Measurements from ENCODE around the gene AMER1.
"Not testable (repeated sequence)": the region's sequence is repeated elsewhere in the genome, so short reads cannot be mapped to it uniquely, and the experiment has no call there.

Gene AMER1

DNA sequence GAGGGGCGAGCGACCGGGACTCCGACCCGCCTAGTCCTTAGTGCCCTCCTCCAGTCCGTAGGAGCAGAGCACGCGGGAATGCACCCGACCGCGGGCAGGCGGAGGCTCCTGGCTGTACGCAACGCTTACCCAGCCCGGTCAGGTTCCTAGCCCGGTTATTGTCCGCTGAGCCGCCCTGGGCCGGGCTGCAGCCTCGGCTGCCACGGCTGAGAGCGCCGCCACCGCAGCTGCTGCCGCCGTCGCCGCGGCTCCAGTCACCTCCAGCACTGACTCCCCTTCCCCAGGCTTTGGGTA, at the start of gene AMER1:
AMER1 (minus strand) TSS at position 268 of the 294 bp plus-strand sequence. CDS start 12,422 bp downstream, outside the sequence.
- H3K4me3 ChIP-seq (replicated peaks; ENCODE audit: low read depth, low read length), result peak within 1 kb of the TSS; percentile 58
- TF ChIP-seq, protein P1, sequence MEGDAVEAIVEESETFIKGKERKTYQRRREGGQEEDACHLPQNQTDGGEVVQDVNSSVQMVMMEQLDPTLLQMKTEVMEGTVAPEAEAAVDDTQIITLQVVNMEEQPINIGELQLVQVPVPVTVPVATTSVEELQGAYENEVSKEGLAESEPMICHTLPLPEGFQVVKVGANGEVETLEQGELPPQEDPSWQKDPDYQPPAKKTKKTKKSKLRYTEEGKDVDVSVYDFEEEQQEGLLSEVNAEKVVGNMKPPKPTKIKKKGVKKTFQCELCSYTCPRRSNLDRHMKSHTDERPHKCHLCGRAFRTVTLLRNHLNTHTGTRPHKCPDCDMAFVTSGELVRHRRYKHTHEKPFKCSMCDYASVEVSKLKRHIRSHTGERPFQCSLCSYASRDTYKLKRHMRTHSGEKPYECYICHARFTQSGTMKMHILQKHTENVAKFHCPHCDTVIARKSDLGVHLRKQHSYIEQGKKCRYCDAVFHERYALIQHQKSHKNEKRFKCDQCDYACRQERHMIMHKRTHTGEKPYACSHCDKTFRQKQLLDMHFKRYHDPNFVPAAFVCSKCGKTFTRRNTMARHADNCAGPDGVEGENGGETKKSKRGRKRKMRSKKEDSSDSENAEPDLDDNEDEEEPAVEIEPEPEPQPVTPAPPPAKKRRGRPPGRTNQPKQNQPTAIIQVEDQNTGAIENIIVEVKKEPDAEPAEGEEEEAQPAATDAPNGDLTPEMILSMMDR (IDR thresholded peaks at IDR 0.05; ENCODE audit: low read depth, low read length, missing control alignments), result no peak

DNA sequence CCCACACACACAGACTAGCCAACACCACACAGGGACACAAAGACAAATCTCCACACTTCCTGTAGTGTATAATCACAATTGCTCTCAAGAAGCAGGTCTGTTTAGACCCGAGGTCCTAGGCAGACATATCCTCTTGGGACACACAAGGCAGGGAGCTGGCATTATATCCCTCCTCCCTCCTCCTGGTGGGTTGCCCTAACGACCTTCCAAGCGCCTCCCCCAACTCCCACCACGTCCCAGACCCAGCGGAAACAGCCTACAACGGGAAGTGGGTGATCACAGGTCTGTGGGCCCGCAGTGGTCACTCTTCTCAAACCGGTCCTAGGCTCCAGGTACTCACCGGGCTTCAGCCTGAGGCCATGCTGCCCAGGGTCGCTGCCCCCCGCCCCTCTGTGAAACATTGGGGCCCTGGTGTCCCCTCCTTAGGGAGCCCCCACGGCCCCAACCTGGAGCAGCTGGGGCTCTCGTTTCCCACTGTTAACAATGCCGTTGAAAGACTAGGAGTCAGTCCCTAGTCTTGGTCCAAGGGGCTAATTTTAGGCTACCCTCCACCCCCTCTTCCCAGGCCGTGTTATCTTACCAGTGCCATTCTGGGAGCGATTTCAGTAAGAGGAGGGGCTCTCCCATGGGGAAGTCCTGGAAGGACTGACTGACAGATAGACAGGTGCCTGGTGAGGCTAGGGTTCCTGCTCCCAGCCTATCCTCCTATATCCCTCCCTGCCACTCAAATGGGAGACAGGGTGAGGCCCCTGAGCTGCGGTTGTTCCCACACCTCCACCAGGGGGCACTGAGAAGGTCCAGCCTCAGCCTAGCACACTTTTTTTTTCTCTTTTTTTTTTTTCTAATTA, 24.8 kb upstream of the AMER1 start, which contains the start of gene ASB12:
ASB12 (minus strand) TSS at position 485 of the 848 bp plus-strand sequence. CDS start 4,957 bp downstream, outside the sequence.
- TF ChIP-seq, protein P1 (IDR thresholded peaks at IDR 0.05; ENCODE audit: low read depth, low read length, missing control alignments), result no peak
- no peak for DNase-seq (ENCODE audit: extremely low read depth, low read depth)
- H3K4me3 ChIP-seq (replicated peaks; ENCODE audit: low read depth, low read length), result no peak within 1 kb of the TSS

More for the DNA sequence above, at the start of gene AMER1:
- DNase-seq (ENCODE audit: extremely low read depth, low read depth), result no peak

DNA sequence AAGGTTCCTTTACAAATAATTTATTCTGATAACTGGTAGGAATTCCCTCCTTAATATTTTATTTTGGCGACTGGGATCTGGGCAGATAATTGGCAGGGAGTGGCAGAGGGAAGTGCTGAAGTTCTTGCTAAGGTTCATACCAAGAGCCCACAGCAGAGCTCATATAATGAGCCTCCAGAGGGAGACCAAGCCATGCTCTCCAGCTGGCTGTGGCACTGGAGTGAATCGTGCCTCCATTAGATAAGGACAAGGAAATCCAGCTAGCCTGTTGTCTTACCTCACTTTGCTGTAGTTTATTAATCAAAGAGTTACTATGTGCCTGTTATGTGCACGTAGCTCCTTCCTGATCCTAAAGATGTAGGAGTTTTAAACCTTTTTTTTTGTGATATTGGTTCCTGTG, 23.6 kb upstream of the AMER1 start:
- TF ChIP-seq, protein P1 (IDR thresholded peaks at IDR 0.05; ENCODE audit: low read depth, low read length, missing control alignments), result no peak
- H3K4me3 ChIP-seq (replicated peaks; ENCODE audit: low read depth, low read length), result no peak overlapping the region
- DNase-seq (ENCODE audit: extremely low read depth, low read depth), result no peak

DNA sequence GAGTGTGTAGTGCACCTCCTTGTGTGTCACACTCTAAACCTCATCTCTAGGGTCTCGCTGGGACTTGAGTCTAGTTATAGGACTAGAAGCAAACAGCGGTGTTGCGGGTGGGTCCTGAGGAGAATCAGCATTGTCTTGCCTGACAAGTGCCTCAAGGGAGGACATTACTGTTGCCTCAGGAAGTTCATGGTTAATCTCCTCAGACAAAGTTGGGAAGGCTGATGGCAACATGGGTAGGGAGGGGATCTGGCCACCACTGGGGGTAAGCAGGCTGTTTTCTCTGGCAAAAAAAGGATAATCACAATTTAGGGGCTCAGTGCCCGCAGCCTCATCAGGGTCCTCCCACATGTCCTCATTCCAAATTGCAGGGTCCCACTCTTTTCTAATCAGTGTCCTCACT, 12.5 kb upstream of the AMER1 start:
- DNase-seq (ENCODE audit: extremely low read depth, low read depth), result no peak
- TF ChIP-seq, protein P1 (IDR thresholded peaks at IDR 0.05; ENCODE audit: low read depth, low read length, missing control alignments), result no peak
- H3K4me3 ChIP-seq (replicated peaks; ENCODE audit: low read depth, low read length), result no peak overlapping the region

DNA sequence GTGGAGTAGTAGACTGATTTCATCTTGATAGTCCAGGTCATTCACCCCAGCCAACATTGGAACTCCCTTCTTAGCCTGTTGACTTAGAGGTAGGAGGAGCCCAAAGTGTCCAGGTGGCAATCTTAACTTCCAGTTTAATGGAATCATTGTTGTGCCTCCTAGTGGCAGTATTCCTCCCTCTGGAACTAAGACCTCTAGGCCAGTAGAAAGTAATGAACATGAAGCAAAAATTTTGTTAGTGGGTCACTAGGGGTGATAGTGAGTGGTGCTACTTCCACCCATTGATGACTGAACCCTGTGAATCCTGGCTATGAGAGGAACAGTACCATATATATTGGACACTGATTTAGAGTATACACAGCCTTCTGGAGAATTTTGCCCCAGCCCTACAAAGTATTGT, 8.5 kb upstream of the AMER1 start:
- not testable (repeated sequence) for H3K4me3 ChIP-seq (replicated peaks; ENCODE audit: low read depth, low read length); DNase-seq (ENCODE audit: extremely low read depth, low read depth)

DNA sequence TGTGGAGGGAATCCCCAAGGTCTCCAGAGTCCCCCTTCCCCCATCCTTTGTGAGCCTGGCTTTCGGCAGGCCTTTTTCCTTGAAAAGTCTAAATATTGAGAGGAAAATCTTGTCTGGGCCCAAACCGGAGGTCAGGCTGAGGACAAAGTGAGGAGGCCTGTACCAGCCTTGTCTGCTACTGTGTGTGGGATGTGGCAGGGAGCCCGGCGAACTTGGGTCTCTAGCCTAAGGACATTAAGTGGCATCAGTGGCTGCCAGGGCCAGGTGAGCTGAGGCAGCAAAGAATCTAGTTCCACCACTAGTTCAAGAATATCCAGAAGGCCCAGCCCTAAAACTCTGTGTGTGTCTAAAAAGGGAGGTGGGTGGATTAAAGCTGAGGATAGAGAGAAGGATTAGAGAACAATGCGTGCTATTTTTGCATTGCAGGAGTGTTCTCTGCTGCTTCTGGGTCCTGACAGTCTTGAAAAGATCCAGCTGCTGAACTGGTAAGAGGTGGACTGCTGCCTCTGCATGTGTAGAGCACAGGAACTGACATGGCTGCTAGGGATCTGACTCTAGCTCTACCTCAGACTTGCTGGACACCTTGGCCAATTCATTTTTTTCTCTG, 1.2 kb upstream of the AMER1 start:
- H3K4me3 ChIP-seq (replicated peaks; ENCODE audit: low read depth, low read length), result peak overlapping the region; percentile 58
- DNase-seq (ENCODE audit: extremely low read depth, low read depth), result no peak
- TF ChIP-seq, protein P1 (IDR thresholded peaks at IDR 0.05; ENCODE audit: low read depth, low read length, missing control alignments), result no peak

DNA sequence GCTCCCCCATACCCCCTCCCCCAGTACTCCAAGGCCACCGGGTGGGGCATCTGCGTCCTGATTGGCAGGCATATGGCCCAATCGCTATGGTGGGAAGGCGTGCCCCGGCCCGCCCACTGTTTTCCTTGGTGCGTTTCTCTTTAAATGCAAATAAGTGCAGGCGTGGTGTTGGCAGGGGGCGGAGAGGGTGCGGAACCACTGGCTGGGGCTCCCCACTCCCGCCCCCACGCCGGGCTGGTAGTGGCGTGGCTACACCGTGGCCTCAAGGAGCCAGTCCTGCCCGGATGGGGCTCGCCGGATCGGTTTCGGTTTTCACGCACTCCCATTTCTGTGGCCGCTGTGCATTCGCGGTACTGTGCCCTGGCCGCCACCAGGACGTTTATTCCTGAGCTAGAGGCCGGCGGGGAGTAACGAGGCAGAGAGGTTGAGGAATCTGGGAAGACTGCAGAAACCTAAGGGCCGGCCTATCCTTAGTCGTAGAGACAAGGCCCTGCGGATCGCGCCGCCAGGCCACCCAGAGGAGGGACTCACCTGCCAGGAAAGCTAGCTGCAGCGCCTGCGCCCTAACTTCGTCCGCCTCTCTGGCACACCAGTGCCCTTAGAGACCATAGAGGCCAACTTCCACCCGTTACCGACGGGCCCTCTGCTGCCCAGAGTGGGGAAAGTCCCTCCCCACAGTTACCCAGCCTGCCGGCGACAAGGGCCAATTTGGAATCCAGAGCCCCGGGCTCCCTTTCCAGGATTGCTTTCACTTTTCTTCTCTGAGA, 410 bp upstream of the AMER1 start:
- peak; percentile 72 for DNase-seq (ENCODE audit: extremely low read depth, low read depth)
- H3K4me3 ChIP-seq (replicated peaks; ENCODE audit: low read depth, low read length), result peak overlapping the region; percentile 58
- TF ChIP-seq, protein P1 (IDR thresholded peaks at IDR 0.05; ENCODE audit: low read depth, low read length, missing control alignments), result no peak

Measured in HFF-Myc (cell line).